PC-3 (cell line): ENCODE results near the gene METAP2.

Source experiments
- EZH2 ChIP-seq: fragments of 300-600 bp; sonication (generic); IDR thresholded peaks from one replicate; pipeline ENCODE4 v1.6.1; 2017; ENCODE audit warnings: antibody characterized with exemption, mild to moderate bottlenecking, low read length; ENCODE audit not compliant: unreplicated experiment
- TF ChIP-seq, protein P1 (sequence below): fragments of 300-600 bp; sonication (generic); conservative IDR thresholded peaks from 2 replicates; pipeline ENCODE4 v1.5.1; 2017; ENCODE audit warnings: antibody characterized with exemption, low read depth, mild to moderate bottlenecking, low read length

DNA sequence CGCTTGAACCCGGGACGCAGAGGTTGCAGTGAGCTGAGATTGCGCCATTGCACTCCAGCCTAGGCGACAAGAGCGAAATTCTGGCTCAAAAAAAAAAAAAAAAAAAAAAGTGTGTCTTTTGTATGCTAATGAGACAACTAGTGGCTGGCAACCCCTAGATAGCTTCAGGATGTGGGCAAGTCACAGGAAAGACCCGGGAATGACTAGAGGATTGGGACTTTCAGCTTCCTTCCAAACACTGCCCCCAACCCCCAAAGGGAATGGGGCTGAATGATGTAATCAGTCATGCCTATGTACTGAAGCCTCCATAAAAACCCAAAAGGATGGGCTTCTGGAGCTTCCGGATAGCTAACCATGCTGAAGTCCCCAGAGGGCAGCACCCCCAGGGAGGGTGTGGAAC lies 48.7 kb downstream of the METAP2 start:
- TF ChIP-seq, protein P1, sequence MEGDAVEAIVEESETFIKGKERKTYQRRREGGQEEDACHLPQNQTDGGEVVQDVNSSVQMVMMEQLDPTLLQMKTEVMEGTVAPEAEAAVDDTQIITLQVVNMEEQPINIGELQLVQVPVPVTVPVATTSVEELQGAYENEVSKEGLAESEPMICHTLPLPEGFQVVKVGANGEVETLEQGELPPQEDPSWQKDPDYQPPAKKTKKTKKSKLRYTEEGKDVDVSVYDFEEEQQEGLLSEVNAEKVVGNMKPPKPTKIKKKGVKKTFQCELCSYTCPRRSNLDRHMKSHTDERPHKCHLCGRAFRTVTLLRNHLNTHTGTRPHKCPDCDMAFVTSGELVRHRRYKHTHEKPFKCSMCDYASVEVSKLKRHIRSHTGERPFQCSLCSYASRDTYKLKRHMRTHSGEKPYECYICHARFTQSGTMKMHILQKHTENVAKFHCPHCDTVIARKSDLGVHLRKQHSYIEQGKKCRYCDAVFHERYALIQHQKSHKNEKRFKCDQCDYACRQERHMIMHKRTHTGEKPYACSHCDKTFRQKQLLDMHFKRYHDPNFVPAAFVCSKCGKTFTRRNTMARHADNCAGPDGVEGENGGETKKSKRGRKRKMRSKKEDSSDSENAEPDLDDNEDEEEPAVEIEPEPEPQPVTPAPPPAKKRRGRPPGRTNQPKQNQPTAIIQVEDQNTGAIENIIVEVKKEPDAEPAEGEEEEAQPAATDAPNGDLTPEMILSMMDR = no peak
- TF ChIP-seq EZH2 = no peak
